Activated naive CD4-positive, alpha-beta T cell (primary cell): ENCODE results near the gene CHCHD3.

Experiments
- DNase-seq, 4 experiments: peaks; one replicate each; lab custom pipeline; 2025; lab: John Stamatoyannopoulos, UW

The CHCHD3 gene

DNA sequence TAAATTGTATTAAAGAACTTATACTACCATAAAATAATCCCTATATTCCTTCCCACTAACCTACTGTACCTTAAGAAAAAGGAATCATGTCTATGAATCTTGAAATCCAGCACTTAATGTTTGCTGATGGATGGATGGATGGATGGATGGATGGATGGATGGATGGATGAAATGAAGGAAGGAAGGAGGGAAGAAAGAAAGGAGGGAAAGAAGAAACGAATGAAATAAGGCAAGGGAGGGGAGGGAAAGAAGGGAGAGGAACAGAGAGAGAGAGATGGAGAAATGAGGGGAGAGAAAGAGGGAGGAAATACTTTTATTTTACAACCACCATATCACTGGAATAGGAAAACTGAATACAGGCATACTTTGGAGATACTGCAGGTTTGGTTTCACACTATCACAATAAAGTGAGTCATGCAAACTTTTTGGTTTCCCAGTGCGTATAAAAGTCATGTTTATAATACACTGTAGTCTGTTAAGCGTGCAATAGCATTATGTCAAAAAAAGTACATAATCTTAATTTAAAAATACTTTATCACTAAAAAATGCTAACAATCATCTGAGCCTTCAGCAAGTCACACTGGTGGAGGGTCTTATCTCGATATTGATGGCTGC is 219.8 kb downstream of the CHCHD3 start:
- DNase-seq, result no peak

DNA sequence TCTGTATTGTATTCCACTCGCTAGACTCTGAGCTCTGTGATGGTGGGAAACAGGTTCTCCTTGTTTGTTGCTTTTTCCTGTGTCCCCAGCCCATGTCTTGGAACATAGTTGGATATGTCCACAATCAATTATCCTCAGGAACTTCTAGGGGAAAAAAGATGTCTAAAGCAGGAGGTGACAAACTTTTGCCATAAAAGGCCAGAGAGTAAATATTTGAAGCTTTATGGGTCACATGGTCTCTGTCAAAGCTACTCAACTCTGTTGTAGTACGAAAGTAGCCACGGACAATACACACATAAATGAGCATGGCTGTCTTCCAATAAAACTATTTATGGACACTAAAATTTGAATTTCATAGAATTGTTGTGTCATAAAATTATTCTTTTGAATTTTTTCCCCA is 220.5 kb downstream of the CHCHD3 start:
- DNase-seq, result no peak

DNA sequence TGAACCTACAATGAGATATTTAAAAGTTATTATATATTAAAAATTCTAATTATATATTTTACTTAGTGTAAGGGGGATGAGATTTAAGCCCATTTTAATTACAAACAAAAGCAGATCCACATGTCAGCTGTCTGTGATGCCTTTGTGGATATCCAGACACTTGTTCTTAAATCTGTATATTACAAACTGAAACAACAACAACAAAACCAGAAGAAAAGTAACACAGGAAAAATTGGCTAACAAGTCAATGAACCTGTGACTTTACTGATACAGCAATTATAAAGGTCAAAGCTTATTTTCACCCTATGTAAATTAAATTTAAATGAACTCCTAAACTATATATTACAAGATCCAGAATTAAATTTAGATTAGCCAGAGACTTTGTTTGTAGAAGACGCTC is 222.7 kb downstream of the CHCHD3 start:
- no peak for DNase-seq

DNA sequence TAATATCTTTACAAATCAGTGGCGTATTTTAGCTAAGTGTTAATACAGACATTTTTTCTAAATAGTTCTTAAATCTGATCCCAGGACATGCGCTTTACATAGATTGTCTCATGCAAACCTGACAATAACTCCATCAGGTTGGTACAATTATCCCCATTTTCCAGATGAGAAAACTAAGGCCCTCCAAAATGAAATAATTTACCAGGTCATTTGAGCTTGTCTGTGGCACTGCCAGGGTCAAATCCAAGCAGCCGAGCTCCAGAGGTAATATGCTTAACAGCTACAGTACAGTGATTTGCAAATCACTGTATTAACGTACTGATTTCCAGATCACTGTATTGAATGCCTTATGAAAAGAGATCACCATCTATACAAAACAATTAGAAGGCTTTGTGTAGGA is 223.1 kb downstream of the CHCHD3 start:
- DNase-seq, result no peak

DNA sequence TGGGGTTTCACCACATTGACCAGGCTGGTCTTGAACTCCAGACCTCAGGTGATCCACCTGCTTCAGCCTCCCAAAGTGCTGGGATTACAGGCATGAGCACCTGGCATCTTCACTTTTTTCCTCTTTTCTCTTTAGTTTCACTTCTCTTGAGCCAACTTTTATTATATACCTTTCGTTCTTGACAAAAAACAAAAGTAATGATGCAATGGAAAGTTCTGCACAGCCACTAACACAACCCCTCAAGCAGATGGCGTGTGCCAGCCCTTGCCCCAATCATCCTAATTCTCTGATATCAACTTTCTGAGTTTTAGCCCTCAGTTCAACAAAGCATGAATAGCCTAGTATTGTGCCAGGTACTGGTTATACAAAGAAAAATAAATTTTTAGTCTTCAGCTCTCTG is 223.6 kb downstream of the CHCHD3 start:
- DNase-seq, result no peak

DNA sequence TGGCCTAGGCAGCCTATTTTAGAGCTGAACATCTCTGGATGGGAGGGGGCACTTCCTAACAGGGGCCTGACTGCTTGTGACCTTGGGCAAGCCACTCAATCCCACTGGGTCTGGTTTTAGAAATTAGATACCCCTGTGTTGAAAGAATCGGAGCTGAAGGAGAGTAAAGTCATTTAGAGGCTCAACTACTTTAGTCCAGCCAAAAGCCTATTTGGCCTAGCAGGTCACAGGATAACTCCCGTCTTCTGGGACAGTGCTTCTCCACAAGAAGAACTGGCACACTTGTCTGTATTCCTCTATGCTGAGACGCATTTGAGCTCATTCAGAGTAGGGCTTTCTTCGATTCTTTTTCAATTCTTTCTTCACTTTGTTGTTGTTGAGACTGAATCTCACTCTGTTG is 224.2 kb downstream of the CHCHD3 start:
- no peak for DNase-seq

DNA sequence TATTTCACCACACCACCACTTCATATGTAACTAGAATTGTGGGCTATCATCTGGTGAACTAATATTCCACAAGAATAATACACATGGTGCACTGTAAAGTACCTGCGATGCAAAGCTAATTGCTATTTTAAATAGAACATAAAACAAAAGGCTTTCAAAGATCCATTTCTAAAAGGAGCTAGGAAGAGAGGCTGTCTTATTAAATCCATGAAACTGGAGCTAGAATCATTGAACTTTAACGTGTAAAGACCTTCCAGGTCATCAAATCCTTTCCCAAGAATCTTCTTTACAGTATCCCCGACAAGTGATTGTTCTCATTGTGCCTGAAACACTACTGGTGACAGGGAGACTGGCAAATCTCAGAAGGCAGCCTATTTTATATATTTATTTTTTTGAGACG is 224.9 kb downstream of the CHCHD3 start:
- no peak for DNase-seq

DNA sequence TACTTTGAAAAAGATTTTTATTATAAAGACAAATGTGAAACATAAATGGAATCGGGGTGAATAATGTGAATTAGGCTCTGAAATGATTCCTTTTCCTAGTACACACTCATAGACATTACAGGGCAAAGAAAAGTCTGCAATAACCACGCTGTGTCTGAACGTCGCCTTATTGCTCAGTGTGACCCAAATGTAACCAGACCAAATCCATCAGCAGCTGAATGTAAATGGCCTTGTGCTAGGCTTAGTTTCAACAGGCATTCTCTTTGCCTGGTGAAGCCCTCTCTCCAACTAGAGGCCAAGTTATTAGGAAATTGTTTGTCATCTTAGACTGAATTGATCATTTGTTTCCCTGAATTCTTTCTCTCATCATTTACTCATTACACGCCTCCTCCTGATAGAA is 225.5 kb downstream of the CHCHD3 start:
- DNase-seq, result no peak

DNA sequence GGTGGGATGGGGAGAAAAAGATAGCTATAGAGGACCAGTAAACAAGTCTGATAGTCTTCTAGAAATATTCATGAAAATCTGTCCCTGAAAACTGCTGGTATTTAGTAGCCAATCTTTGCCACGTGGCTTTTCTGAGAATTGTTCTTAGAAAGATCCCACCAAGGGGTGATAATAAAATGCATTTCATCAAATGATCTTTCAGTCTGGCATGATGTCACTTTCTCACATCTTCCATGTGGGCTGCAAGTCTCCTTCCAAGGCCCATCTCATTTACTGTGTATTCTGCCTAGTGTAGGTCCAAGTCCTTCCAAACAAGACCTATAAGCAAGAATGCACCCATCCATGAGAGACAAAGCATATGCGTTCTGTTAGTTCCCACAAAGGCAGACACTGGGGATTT is 226.0 kb downstream of the CHCHD3 start:
- DNase-seq, result no peak

DNA sequence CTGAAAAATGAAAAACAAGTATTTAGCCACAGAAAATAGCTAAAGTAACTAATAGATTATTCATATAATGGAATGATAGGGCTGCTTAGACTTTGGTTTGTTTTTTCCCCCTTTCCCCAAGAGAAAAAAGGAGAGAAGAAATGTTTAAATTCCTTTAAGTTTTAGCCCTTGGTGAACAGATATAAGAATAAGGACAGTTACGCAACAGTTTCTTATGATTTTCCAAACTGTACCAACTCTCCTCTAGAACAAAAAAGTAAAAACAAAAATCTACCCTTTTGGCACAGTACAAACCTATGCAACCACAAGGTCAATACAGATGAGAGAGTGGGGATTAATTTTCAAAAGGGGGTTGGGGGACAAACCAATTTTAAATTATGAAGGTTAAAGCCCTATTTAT is 227.7 kb downstream of the CHCHD3 start:
- DNase-seq, result no peak

DNA sequence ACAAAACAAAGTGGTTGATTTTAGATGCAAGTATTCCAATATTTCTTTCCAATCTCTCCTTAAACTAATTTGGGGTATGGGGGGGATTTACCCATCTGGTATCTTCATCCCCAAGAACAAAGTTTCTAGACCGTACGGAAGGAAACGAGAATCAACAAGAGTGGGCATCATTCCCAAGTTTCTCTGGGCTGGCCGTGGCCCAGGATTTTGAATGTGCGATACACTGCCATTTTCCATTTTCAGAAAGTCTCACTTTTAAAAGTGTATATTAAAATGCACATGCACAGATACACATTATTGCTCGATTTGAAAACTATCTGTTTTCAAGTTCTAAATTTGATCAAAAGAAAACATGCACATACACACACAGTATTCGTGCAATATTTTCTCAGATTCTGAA is 234.5 kb downstream of the CHCHD3 start:
- DNase-seq, result no peak

DNA sequence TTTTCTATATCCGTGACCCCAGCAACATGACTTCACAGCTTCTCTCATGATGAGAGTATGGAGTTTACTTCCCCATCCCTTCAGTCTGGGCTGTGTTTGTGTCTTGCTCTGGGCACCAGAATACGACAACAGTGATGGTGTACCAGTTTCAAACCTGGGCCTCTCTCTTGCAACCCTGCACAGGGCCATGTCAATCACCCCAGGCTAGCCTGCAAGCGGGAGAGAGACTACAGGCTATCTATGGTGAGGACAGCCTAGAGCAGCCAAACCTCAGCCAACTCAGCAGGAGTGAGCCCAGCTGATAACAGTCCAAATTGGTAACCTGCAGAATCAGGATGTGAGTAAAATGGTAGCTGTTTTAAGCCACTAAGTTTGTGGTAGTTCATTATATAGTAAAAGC is 235.8 kb downstream of the CHCHD3 start:
- DNase-seq, result no peak

DNA sequence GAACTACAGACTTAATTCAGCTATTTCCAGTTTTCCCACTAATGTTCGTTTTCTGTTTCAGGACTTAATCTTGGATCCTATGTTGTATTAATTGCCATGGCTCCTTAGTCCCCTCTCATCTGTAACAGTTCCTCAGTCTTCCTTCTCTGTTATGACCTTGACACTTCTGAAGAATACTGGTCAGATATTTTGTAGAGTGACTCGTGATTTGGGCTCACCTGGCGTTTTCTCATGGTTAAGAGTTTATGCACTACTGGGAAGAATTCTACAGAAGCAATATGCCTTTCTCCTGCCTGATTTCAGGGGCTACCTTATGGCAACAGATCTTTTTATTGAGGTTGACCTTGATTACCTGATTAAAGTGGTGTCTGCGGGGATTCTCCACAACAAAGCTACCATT is 239.4 kb downstream of the CHCHD3 start:
- no peak for DNase-seq

DNA sequence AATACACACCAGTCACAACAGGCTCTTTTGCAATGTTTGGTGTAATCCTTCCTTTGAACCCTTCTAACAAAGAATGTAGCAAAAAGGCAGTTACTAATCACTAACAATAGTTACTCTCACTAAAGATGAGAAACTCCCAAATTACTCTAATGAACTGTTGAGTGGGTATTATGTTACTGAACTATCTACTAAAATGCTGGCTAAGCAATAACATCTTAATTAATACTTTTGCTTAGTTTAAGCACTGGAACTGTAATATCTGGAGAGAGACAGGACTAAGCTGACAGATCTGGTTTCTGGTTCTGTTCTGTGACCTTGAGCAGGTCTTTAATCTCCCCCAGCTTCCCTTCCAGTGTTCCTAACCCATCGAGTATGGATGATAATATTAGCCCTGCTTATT is 241.7 kb downstream of the CHCHD3 start:
- no peak for DNase-seq

DNA sequence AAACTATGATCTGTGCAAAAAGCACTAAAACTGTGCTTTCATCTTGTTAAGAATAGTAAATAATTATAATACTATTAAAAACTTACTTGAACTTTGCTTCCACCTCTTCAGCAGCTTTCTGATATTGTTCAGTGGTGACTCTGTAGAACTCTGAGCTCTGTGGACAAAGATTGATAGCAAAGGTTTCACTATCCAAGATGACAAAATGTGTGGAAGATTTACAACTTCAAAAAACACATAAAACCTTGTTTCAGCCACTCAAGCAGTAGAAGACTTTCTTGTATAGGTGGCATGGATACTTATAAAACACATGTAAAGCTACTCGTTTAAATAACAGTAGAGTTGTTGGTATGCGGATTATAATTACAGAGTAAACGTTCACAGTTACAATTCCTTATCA is 243.6 kb downstream of the CHCHD3 start:
- no peak for DNase-seq

DNA sequence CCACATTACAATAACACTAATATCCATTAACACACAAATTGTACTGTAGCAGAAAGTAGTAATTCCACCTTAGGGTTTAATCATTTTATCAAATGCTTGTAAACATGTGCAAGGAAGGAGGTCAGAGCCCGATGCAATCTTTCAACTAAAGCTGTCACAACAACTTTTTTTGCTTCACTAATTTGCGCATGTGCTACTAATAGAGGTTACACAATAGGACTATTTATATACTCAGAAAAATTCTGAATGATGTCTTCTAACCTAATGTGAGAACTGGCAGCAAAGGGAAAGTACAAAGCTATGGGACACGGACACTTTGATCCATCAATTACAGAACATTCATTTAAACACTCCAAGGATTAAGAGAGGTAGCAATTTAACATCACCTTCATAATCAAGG is 244.4 kb downstream of the CHCHD3 start:
- DNase-seq, result no peak

DNA sequence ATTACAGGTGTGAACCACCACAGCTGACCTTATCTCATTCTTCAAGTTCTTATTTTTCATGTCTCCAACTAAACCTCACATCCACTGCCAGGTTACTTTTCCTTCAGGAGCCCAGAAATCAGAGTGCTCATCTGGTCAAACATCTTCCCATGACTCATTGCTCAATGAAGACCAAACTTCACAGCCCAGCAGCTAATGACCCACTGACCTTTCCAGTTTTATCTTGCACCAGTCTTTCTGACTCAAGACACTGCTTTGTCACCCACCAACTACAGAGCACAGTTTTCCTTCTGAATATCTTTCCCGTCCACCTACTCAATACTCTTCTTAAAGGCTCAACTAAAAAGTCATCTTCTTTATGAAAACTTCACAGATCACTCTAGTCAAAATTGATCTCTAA is 245.1 kb downstream of the CHCHD3 start:
- no peak for DNase-seq

DNA sequence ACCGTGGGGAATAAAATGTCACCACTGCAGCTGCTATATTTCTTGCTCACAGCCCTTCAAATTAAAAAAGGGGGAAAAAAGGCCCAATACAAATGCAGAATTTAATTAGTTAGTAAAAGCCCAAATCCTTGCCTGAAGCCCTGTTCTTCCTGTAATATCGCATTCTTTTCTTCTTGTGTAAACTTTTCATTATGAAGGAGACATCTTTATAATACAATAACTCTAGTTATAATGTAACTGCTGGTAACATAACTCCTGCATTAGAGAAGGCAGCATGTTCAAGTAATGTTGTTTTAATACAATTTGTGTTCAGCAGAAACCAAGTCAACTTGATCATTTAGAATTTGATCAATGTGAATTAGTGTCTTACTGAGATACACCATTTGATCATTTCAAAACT is 250.9 kb downstream of the CHCHD3 start:
- no peak for DNase-seq

DNA sequence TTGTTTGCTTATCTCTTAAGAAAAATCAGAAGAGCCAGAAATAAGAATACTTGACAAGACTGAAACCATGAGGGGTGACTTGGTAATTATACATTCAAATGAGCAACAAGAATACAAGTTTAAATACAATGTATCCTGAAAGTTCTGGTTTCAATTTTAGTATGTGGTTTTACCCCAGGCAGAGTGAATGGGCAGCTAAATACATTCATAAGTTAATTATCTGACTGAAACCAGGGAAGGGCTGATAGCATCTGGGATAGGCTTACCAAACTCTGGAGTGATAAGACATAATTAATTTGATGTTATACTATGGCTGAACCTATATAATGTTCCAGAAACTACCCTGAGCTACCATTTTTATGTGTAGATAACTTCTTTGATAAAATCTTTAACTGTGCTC is 253.4 kb downstream of the CHCHD3 start:
- no peak for DNase-seq

DNA sequence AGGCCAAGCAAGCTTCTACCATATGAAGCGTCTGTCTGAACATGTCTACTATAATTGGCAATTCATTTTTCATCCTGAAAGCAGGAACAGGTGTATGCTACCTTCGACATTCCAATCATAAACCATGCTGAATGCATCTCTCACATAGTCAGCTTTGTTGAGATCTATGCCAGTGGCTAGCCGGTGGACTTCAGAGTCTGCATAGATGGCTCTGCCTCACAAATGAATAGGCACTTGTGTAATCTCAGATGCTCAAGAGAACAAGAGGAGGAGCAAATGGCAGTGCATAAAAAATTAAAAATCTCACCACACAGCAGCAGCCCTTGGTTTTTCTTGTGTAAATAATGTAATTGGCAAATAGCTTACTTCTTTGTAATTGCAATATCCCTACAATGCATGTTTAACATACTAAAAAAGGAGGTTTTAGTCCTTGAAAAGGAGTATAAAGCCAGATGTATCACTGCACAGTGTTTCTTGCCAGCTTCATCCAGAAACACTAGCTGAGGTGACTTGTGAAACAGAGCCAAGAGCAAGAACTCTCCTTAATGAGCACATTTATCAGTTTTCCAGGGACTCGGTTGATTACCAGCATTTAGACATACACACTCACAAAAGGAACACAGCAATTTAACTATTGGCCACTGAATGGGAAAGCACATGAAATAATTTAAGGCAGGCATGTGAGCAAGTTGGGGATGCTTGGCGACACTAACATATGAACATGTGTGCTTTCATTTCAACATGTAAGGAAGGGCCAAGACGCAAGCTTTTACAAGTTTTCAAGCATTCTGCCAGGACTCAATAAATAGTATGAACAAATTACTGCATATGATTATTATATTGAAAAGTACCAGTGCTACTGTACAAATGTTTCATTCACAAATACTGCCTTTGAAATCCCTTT is 255.7 kb downstream of the CHCHD3 start:
- DNase-seq, result no peak

DNA sequence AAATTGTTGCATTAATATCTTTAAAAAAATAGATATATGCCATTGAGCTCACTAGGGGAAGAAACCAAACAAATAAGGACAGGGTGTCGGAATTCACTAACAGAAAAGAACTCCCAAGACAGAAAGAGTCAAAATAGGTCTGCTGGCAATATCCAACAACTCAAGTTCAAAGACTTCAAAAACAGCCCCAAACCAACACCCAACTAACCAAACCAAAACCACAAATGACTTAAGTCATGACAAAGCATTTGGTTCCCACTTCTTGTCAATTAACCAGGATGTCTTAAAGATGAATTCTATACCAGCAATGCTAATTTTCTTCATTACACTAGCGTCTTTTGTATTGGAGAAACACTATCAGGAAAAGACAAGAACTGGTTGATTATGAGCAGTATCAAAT is 256.7 kb downstream of the CHCHD3 start:
- no peak for DNase-seq

DNA sequence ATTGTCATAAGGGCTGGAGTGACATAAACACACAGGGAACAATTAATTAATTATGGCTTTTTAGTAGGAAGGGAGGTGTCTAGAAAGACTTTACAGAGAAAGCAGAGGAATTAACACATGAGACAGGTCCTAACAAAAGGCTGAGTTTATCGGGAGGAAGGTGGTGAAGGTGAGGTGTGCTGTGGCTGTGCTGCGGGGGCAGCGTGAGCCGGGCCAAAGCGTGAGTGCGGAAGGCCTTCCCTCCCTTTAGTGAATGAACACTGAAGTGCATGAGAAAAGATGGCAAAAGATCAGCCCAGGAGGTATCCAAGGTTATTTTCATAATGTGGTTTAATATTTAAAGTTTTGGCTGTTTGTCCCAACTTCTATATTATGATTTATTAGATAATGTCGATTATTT is 262.2 kb downstream of the CHCHD3 start:
- no peak for DNase-seq

DNA sequence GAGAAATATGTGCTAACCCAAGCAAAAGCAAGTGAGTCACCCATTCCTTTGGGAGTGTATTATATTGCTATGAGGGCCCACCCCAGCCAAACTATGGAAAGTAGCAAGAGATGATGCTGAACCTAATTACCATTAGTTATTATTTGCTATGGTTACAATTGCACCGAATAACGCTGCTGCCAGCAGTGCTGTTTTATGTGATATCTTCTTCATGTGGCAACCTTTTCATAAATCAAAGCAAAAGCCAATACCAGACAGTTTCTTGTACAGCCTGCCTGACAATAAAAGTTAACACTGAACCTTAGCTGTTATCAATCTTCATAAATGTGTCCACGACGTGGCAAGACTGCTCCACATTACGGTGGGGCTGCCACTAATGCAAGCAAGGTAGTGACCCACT is 263.9 kb downstream of the CHCHD3 start:
- no peak for DNase-seq
